T-helper 17 cell (primary cell): ENCODE measurements around the gene GZMM. TPM values are rescaled to one million over a fixed set of nuclear protein-coding genes. Genes with fewer than 3 reads are reported as not detected.

Experiments
- ATAC-seq: fragments of 150-1000 bp; cut with Tn5 transposase; 2 replicates; pipeline ENCODE4 v1.10.0; 2021; ENCODE audit warnings: mild to moderate bottlenecking, moderate library complexity
- DNase-seq, 3 donors: peaks; one replicate each; pipeline versions ENCODE4 v3.0.0 to v3.0.0-alpha.2; 2020 to 2021
- H3K9me3 ChIP-seq: one replicate; pipeline ENCODE4 v1.7.0; 2013; ENCODE audit warnings: low read length, mild to moderate bottlenecking; ENCODE audit not compliant: control insufficient read depth, poor library complexity, severe bottlenecking
- H3K27ac Mint-ChIP-seq: one replicate; pipeline ENCODE4 v1.8.0; 2022; ENCODE audit warnings: mild to moderate bottlenecking, moderate library complexity, mixed read lengths
- H3K27me3 Mint-ChIP-seq: one replicate; pipeline ENCODE4 v1.8.0; 2022; ENCODE audit warnings: mixed read lengths
- H3K36me3 Mint-ChIP-seq: one replicate; pipeline ENCODE4 v1.8.0; 2022; ENCODE audit warnings: low read depth, mixed read lengths
- H3K4me1 Mint-ChIP-seq: one replicate; pipeline ENCODE4 v1.8.0; 2022; ENCODE audit warnings: mild to moderate bottlenecking, mixed read lengths
- H3K4me3 Mint-ChIP-seq: one replicate; pipeline ENCODE4 v1.8.0; 2022; ENCODE audit warnings: mild to moderate bottlenecking, moderate library complexity, mixed read lengths
- total RNA-seq, 4 donors: library from RNA in 2 of 4; stranded (reverse) in 2 of 4; gene quantifications; one replicate each; pipeline ENCODE4 v1.2.3 and lab custom pipeline; 2022 to 2026

GZMM gene
- total RNA-seq, 2 donors from 2014 or later: 43.8 to 45.6 TPM

GRCh38 chr19:572140-572742 lies 28.4 kb downstream of the GZMM start, which contains the start of gene BSG:
TSS of gene BSG (plus strand) at chr19:572596. CDS start at chr19:572635, 39 bp downstream.
- Mint-ChIP-seq H3K36me3 (no peaks in the 10 kb centered on the region), H3K27me3 (no peaks in the 10 kb centered on the region), H3K4me3 (peak within 1 kb of the TSS; percentile 94), H3K4me1 (peaks cover 32% of the 10 kb centered on the region), H3K27ac (peak within 1 kb of the TSS; percentile 99)
- DNase-seq (peak; percentile 98 to 99 (median 98)), ATAC-seq (peak; percentile 87)
- no peaks in the 10 kb centered on the region for H3K9me3 ChIP-seq

- DNase-seq (no peak), ATAC-seq (no peak)
- Mint-ChIP-seq H3K4me1 (peaks cover 32% of the 10 kb centered on the region), H3K27ac (peak overlapping the region; percentile 99), H3K4me3 (peak overlapping the region; percentile 94), H3K36me3 (no peaks in the 10 kb centered on the region), H3K27me3 (no peaks in the 10 kb centered on the region)
- no peaks in the 10 kb centered on the region for H3K9me3 ChIP-seq
These were observed 29.1 kb downstream of the GZMM start for GRCh38 chr19:572743-573518.

- Mint-ChIP-seq H3K4me3 (peak overlapping the region; percentile 94), H3K27me3 (no peaks in the 10 kb centered on the region), H3K4me1 (peaks cover 34% of the 10 kb centered on the region), H3K36me3 (no peaks in the 10 kb centered on the region), H3K27ac (peak overlapping the region; percentile 87)
- no peak for ATAC-seq
- no peaks in the 10 kb centered on the region for H3K9me3 ChIP-seq
- DNase-seq: no peak
These were observed 29.6 kb downstream of the GZMM start for GRCh38 chr19:573519-573825.

GRCh38 chr19:574658-575526 lies 31.0 kb downstream of the GZMM start:
- ATAC-seq (no peak), DNase-seq (no peak)
- Mint-ChIP-seq H3K27ac (peak overlapping the region; percentile 87), H3K4me1 (peaks cover 34% of the 10 kb centered on the region), H3K36me3 (no peaks in the 10 kb centered on the region), H3K27me3 (no peaks in the 10 kb centered on the region), H3K4me3 (peak overlapping the region; percentile 77)
- no peaks in the 10 kb centered on the region for H3K9me3 ChIP-seq

GRCh38 chr19:575527-576506 lies 32.0 kb downstream of the GZMM start:
- H3K4me1 Mint-ChIP-seq: peaks cover 33% of the 10 kb centered on the region
- H3K9me3 ChIP-seq: no peaks in the 10 kb centered on the region
- no peaks in the 10 kb centered on the region for H3K36me3 Mint-ChIP-seq
- no peak overlapping the region for H3K4me3 Mint-ChIP-seq
- no peak for ATAC-seq
- no peaks in the 10 kb centered on the region for H3K27me3 Mint-ChIP-seq
- no peak for DNase-seq
- no peak overlapping the region for H3K27ac Mint-ChIP-seq

GRCh38 chr19:576768-577438 lies 33.0 kb downstream of the GZMM start:
- no peaks in the 10 kb centered on the region for H3K36me3 Mint-ChIP-seq
- H3K9me3 ChIP-seq: no peaks in the 10 kb centered on the region
- DNase-seq: no peak
- H3K4me1 Mint-ChIP-seq: peaks cover 26% of the 10 kb centered on the region
- H3K27me3 Mint-ChIP-seq: no peaks in the 10 kb centered on the region
- H3K27ac Mint-ChIP-seq: peak overlapping the region; percentile 6
- no peak overlapping the region for H3K4me3 Mint-ChIP-seq
- ATAC-seq: no peak

GRCh38 chr19:577439-578392 lies 33.9 kb downstream of the GZMM start:
- Mint-ChIP-seq H3K27me3 (no peaks in the 10 kb centered on the region), H3K4me1 (peaks cover 22% of the 10 kb centered on the region), H3K27ac (no peak overlapping the region), H3K36me3 (no peaks in the 10 kb centered on the region), H3K4me3 (no peak overlapping the region)
- H3K9me3 ChIP-seq: no peaks in the 10 kb centered on the region
- DNase-seq (no peak), ATAC-seq (no peak)

GRCh38 chr19:579111-579841 lies 35.4 kb downstream of the GZMM start:
- no peaks in the 10 kb centered on the region for H3K27me3 Mint-ChIP-seq
- DNase-seq (no peak), ATAC-seq (no peak)
- H3K4me1 Mint-ChIP-seq: peaks cover 15% of the 10 kb centered on the region
- H3K4me3 Mint-ChIP-seq: no peak overlapping the region
- no peaks in the 10 kb centered on the region for H3K36me3 Mint-ChIP-seq
- H3K27ac Mint-ChIP-seq: no peak overlapping the region
- H3K9me3 ChIP-seq: no peaks in the 10 kb centered on the region

- DNase-seq: no peak
- Mint-ChIP-seq H3K27me3 (no peaks in the 10 kb centered on the region), H3K4me3 (no peak overlapping the region), H3K4me1 (peaks cover 12% of the 10 kb centered on the region), H3K27ac (no peak overlapping the region), H3K36me3 (no peaks in the 10 kb centered on the region)
- ATAC-seq: no peak
- no peaks in the 10 kb centered on the region for H3K9me3 ChIP-seq
These were observed 35.9 kb downstream of the GZMM start for GRCh38 chr19:579842-580155.

- H3K9me3 ChIP-seq: no peaks in the 10 kb centered on the region
- H3K4me3 Mint-ChIP-seq: no peak overlapping the region
- no peak for DNase-seq
- H3K36me3 Mint-ChIP-seq: no peaks in the 10 kb centered on the region
- no peak for ATAC-seq
- H3K27me3 Mint-ChIP-seq: no peaks in the 10 kb centered on the region
- no peak overlapping the region for H3K27ac Mint-ChIP-seq
- peaks cover 7% of the 10 kb centered on the region for H3K4me1 Mint-ChIP-seq
These were observed 36.5 kb downstream of the GZMM start for GRCh38 chr19:580274-580835.
